ENCODE results near the gene INHBE. TPM values are rescaled to one million over a fixed set of nuclear protein-coding genes. Genes with fewer than 3 reads are reported as not detected.
"Not testable (repeated sequence)": the region's sequence is repeated elsewhere in the genome, so short reads cannot be mapped to it uniquely, and the experiment has no call there.

INHBE gene
- total RNA-seq, 1 donor from 2014 or later: not detected

DNA sequence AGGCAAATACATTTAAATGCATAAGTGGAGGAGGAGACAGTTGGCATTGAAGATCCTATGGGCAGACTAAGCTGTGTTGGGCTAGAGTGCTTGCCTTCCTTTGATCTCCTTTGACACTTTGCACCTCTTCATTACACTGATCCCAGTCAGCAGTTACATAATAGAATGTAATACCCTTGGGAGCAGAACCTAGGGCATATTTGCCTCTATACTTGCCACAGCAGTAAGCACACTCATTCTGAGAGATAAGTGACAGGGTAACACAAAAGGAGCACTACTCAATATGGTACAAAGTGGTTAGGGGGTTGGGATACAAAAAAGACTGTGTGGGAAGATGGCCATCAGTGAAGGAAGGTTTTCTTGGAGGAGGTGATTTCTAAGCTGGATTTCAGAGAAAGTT lies 41.7 kb downstream of the INHBE start:
- DNase-seq (ENCODE audit: low read depth, low spot score): no peak

DNA sequence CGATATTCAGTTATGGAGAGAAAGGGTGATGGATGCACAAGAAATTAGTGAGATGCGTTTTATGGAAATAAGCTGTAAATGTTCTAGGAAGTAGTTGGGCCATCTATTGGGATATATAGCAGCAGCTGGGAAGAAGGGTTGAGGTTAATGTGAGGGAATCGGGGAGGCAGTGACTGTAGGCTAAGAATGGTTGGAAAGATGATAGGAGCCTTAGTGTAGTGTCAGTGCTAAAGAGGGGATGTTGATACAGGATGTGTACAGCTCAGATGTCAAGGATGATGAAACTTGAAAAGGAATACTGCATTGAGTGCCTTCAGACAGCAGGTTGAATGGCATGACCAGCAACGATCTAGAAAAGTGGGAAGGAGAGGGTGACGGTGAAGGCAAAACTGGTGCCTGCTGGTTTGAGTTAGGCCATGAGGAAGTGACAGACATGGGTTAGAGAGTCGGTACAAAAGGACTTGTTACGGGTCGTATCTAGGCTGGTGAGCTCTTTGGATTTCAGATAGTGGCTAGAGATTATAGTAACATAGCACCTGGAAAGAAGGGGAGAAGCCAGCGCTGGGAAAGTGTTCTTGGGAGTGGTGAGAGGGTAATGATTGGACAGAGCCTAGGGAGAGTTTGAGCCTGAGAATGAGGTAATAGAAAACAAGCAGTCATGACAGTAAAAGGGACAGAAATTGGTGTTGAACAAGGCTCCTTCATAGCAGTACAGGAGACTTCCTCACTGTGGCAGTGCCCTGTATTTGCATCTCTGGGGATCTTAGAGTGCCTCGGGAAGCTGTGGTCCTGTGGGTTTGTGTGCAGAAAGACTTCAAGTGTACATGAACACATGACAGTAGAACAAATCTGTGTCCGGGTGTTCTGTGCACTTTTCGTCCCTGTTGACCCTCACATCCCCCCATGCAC lies 42.4 kb downstream of the INHBE start:
- no peak for DNase-seq (ENCODE audit: low read depth, low spot score)

DNA sequence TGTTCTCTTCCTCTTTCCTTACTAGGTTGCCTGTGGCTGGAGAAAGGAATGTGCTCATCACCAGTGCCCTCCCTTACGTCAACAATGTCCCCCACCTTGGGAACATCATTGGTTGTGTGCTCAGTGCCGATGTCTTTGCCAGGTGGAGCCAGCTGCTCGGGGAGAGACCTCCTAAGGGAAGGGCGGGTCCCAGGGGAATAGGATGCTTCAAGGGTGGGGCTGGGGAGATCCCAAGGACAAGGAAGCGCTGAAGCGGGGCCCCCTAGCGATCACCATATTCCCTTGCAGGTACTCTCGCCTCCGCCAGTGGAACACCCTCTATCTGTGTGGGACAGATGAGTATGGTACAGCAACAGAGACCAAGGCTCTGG lies 43.0 kb downstream of the INHBE start:
- DNase-seq (ENCODE audit: low read depth, low spot score): no peak

DNA sequence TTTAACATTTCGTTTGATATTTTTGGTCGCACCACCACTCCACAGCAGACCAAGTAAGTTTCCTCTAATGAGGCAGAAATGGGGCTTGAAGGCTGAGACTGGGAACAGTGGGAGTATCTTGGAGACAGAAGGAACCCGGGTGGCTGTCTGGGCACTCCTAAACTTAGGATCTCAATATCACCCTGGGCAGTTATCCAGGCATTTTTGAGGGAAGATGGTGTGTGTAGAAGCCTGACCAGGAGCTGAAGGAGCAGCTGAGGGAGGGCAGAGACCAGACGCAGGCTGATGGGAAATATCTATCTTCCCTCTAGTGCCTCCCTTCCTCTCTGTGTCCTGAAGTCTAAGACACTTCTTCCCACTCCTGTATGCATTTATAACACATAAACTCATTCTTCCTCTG lies 43.5 kb downstream of the INHBE start:
- no peak for DNase-seq (ENCODE audit: low read depth, low spot score)

DNA sequence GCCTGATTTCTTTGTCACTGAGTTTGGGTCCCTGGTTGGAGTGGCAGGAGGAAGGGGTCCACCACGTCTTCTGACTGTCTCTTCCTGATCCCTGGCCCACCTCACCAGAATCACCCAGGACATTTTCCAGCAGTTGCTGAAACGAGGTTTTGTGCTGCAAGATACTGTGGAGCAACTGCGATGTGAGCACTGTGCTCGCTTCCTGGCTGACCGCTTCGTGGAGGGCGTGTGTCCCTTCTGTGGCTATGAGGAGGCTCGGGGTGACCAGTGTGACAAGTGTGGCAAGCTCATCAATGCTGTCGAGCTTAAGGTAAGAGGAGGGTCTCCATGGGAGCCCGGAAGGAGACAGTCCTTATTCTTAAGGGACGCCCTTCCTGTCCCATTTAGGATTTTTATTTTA lies 45.1 kb downstream of the INHBE start:
- DNase-seq (ENCODE audit: low read depth, low spot score): no peak

DNA sequence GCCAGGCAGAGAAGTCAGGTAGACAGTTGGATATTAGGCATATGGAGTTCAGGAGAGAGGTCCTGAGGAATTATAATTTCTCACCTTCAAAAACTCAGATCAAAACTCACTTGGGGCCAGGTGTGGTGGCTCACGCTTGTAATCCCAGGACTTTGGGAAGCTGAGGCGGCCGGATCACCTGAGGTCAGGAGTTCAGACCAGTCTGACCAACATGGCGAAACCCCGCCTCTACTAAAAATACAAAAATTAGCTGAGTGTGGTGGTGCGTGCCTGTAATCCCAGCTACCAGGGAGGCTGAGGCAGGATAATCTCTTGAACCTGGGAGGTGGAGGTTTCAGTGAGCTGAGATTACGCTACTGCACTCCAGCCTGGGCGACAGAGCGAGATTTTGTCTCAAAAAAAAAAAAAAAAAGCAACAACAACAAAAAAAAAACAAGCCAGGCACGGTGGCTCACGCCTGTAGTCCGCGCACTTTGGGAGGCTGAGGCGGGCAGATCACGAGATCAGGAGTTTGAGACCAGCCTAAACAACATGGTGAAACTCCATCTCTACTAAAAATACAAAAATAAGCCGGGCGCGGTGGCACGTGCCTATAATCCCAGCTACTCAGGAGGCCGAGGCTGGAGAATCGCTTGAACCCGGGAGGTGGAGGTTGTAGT lies 47.3 kb downstream of the INHBE start:
- not testable (repeated sequence) for DNase-seq (ENCODE audit: low read depth, low spot score)

DNA sequence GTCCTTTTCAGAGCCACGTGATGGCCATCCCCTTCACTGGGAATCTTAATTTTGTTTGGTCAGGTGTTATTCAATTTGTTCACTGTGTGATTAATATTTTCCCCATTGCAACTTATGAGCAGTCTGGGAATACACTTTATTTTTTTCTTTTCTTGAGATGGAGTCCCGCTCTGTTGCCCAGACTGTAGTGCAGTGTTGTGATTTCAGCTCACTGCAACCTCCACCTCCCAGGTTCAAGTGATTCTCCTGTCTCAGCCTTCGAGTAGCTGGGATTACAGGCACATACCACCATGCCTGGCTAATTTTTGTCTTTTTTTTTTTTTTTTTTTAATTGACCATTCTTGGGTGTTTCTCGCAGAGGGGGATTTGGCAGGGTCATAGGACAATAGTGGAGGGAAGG lies 51.4 kb downstream of the INHBE start:
- not testable (repeated sequence) for DNase-seq (ENCODE audit: low read depth, low spot score)

Other genes with a start within 250 kb of the INHBE start
- 0.13 and 0.28 TPM in 2 replicates for gene NXPH4, start 238.5 kb upstream of the INHBE start, total RNA-seq
- 247 and 270 TPM in 2 replicates for gene SHMT2, start 225.6 kb upstream of the INHBE start, total RNA-seq
- 0.07 and 0.13 TPM in 2 replicates for gene STAC3, start 204.1 kb upstream of the INHBE start, total RNA-seq
- 4.5 and 5.5 TPM in 2 replicates for gene R3HDM2, start 24.3 kb upstream of the INHBE start, total RNA-seq
- not detected in 2 replicates for gene INHBC, start 20.5 kb upstream of the INHBE start, total RNA-seq
- gene GLI1, start 4.5 kb downstream of the INHBE start, total RNA-seq: 0.04 and 0.07 TPM in 2 replicates
- under 0.01 TPM in 1 of 2 replicates, not detected in the other for gene ARHGAP9, start 24.6 kb downstream of the INHBE start, total RNA-seq
- gene MARS1, start 32.8 kb downstream of the INHBE start, total RNA-seq: 171 and 179 TPM in 2 replicates
- 6.0 and 12.6 TPM in 2 replicates for gene DDIT3, start 65.2 kb downstream of the INHBE start, total RNA-seq
- 5.3 and 8.3 TPM in 2 replicates for gene MBD6, start 67.5 kb downstream of the INHBE start, total RNA-seq
- gene DCTN2, start 91.9 kb downstream of the INHBE start, total RNA-seq: 81.0 and 90.1 TPM in 2 replicates
- under 0.01 and 0.14 TPM in 2 replicates for gene KIF5A, start 94.7 kb downstream of the INHBE start, total RNA-seq
- 10.4 and 11.8 TPM in 2 replicates for gene PIP4K2C, start 135.9 kb downstream of the INHBE start, total RNA-seq
- 4.8 and 11.4 TPM in 2 replicates for gene DTX3, start 149.5 kb downstream of the INHBE start, total RNA-seq
- gene ARHGEF25, start 156.1 kb downstream of the INHBE start, total RNA-seq: 5.3 and 5.7 TPM in 2 replicates
- gene B4GALNT1, start 177.9 kb downstream of the INHBE start, total RNA-seq: 0.07 and 0.35 TPM in 2 replicates
- gene OS9, start 238.8 kb downstream of the INHBE start, total RNA-seq: 194 and 222 TPM in 2 replicates

Data from pulmonary artery endothelial cell (primary cell).